Measurements from ENCODE around the gene SEC14L6.

The SEC14L6 gene

GRCh38 chr22:30574095-30574981, 27.8 kb upstream of the SEC14L6 start, which contains the start of gene GAL3ST1:
Gene GAL3ST1 (minus strand): TSS chr22:30574665. CDS start chr22:30557392, 17,273 bp downstream.
- H3K79me2 ChIP-seq (ENCODE audit: insufficient read depth, low read length) = no peaks in the 10 kb centered on the region
- no peak within 1 kb of the TSS for H3K9ac ChIP-seq (ENCODE audit: low read length)
- H3K27ac ChIP-seq (ENCODE audit: low read depth, low read length) = no peak within 1 kb of the TSS
- H3K27me3 ChIP-seq (ENCODE audit: low read length) = no peaks in the 10 kb centered on the region
- no peaks in the 10 kb centered on the region for H3K36me3 ChIP-seq (ENCODE audit: low read length)
- no peaks in the 10 kb centered on the region for H3F3A ChIP-seq (ENCODE audit: insufficient read depth)
- H3K4me3 ChIP-seq (ENCODE audit: insufficient read depth, low read length, poor library complexity, severe bottlenecking) = no peak within 1 kb of the TSS
- TF ChIP-seq EZH2phosphoT487 (conservative IDR thresholded peaks at IDR 0.05; ENCODE audit: low read length) (no peak), CTCF (IDR thresholded peaks at IDR 0.05; ENCODE audit: insufficient read depth, low read length, poor library complexity, severe bottlenecking) (no peak)
- H2AFZ ChIP-seq (ENCODE audit: low read depth, low read length, severe bottlenecking) = no peak within 1 kb of the TSS
- H3K9me3 ChIP-seq (ENCODE audit: insufficient read depth, low read length) = no peaks in the 10 kb centered on the region
- H4K20me1 ChIP-seq (ENCODE audit: low read depth, low read length) = no peaks in the 10 kb centered on the region
- no peak within 1 kb of the TSS for H3K4me2 ChIP-seq (ENCODE audit: low read depth, low read length, poor library complexity, severe bottlenecking)
- H3K9me2 ChIP-seq (replicated peaks; ENCODE audit: insufficient read depth, low read length) = no peaks in the 10 kb centered on the region

GRCh38 chr22:30573594-30574094, 27.1 kb upstream of the SEC14L6 start:
- H3K79me2 ChIP-seq (ENCODE audit: insufficient read depth, low read length) = no peaks in the 10 kb centered on the region
- H3K4me2 ChIP-seq (ENCODE audit: low read depth, low read length, poor library complexity, severe bottlenecking) = no peak overlapping the region
- no peak overlapping the region for H3K4me3 ChIP-seq (ENCODE audit: insufficient read depth, low read length, poor library complexity, severe bottlenecking)
- no peak overlapping the region for H3K9ac ChIP-seq (ENCODE audit: low read length)
- H2AFZ ChIP-seq (ENCODE audit: low read depth, low read length, severe bottlenecking) = no peak overlapping the region
- H3K27ac ChIP-seq (ENCODE audit: low read depth, low read length) = no peak overlapping the region
- H3K9me2 ChIP-seq (replicated peaks; ENCODE audit: insufficient read depth, low read length) = no peaks in the 10 kb centered on the region
- H3K9me3 ChIP-seq (ENCODE audit: insufficient read depth, low read length) = no peaks in the 10 kb centered on the region
- no peaks in the 10 kb centered on the region for H3K27me3 ChIP-seq (ENCODE audit: low read length)
- TF ChIP-seq EZH2phosphoT487 (conservative IDR thresholded peaks at IDR 0.05; ENCODE audit: low read length) = no peak
- no peak for TF ChIP-seq CTCF (IDR thresholded peaks at IDR 0.05; ENCODE audit: insufficient read depth, low read length, poor library complexity, severe bottlenecking)
- H4K20me1 ChIP-seq (ENCODE audit: low read depth, low read length) = no peaks in the 10 kb centered on the region
- H3F3A ChIP-seq (ENCODE audit: insufficient read depth) = no peaks in the 10 kb centered on the region
- H3K36me3 ChIP-seq (ENCODE audit: low read length) = no peaks in the 10 kb centered on the region

- Histone ChIP-seq H3K4me3 (ENCODE audit: insufficient read depth, low read length, poor library complexity, severe bottlenecking) (no peak overlapping the region), H2AFZ (ENCODE audit: low read depth, low read length, severe bottlenecking) (no peak overlapping the region), H3K4me2 (ENCODE audit: low read depth, low read length, poor library complexity, severe bottlenecking) (no peak overlapping the region), H3K9ac (ENCODE audit: low read length) (no peak overlapping the region), H3K36me3 (ENCODE audit: low read length) (no peaks in the 10 kb centered on the region), H3K79me2 (ENCODE audit: insufficient read depth, low read length) (no peaks in the 10 kb centered on the region), H3K9me3 (ENCODE audit: insufficient read depth, low read length) (no peaks in the 10 kb centered on the region), H3K27ac (ENCODE audit: low read depth, low read length) (no peak overlapping the region), H4K20me1 (ENCODE audit: low read depth, low read length) (no peaks in the 10 kb centered on the region), H3K9me2 (replicated peaks; ENCODE audit: insufficient read depth, low read length) (no peaks in the 10 kb centered on the region), H3F3A (ENCODE audit: insufficient read depth) (no peaks in the 10 kb centered on the region), H3K27me3 (ENCODE audit: low read length) (no peaks in the 10 kb centered on the region)
- TF ChIP-seq EZH2phosphoT487 (conservative IDR thresholded peaks at IDR 0.05; ENCODE audit: low read length) (no peak), CTCF (IDR thresholded peaks at IDR 0.05; ENCODE audit: insufficient read depth, low read length, poor library complexity, severe bottlenecking) (no peak)
These were observed 26.5 kb upstream of the SEC14L6 start for GRCh38 chr22:30572840-30573593.
